22Rv1 (cell line): ENCODE data around the gene SLC6A9.

Source experiments
- H3K27ac ChIP-seq: fragments of 450-650 bp; 2 replicates; pipeline ENCODE4 v1.5.1; 2017
- ZFX ChIP-seq: fragments of 450-650 bp; IDR thresholded peaks from 2 replicates; pipeline ENCODE4 v1.6.1; 2017; ENCODE audit warnings: antibody characterized with exemption, borderline replicate concordance
- TF ChIP-seq, protein P1 (sequence below): fragments of 450-650 bp; IDR thresholded peaks from 2 replicates; pipeline ENCODE4 v1.5.1; 2017; ENCODE audit warnings: mild to moderate bottlenecking

The SLC6A9 gene

DNA sequence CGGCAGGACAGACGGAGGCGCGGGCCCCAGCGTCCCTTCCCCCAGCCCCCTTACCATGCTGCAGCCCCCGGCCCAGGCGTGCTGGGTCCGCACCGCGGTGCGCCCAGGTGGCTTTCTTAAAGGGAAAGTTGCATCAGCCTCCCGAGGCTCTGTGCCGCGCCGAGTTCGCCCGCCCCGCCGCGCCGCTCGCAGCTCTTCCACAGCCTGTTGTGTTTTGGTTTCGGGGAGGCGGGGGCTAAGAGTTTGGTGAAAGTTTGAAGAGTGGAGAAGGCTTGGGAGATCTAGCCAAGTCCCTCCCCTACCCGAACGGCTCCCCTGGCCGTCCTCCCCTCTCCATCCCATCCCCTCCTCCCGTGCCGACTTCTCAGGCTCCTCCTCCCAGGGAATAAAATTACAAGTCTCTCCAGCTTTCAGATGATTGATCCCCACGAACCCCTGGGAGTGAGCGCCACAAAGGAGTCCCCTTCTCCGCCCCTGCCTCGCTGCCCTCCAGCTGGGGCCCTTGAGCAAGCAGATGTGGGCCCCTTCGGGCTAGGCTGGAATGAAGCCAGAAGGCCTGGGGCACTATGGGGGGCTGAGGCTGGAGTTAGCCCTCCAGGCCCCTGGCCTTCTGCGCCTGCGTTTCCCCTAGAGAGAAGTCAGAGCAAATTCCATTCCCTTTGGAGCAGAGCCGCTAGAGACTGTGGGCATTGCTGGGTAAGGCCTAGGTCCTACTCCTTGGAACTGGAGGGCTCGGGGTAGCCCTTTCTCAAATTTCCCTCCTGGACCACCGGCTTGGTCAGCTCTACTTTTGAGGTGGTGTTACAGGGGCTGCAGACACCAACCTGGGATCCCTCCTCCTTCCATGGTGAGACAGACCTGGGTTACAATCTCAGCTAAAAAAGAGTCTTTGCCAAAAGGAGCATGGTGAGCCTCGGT lies at the start of gene SLC6A9:
Gene SLC6A9, minus strand, starts transcription at position 211 of the 918 bp plus-strand sequence. CDS start 7,185 bp downstream, outside the sequence.
- TF ChIP-seq ZFX, result no peak
- TF ChIP-seq, protein P1, sequence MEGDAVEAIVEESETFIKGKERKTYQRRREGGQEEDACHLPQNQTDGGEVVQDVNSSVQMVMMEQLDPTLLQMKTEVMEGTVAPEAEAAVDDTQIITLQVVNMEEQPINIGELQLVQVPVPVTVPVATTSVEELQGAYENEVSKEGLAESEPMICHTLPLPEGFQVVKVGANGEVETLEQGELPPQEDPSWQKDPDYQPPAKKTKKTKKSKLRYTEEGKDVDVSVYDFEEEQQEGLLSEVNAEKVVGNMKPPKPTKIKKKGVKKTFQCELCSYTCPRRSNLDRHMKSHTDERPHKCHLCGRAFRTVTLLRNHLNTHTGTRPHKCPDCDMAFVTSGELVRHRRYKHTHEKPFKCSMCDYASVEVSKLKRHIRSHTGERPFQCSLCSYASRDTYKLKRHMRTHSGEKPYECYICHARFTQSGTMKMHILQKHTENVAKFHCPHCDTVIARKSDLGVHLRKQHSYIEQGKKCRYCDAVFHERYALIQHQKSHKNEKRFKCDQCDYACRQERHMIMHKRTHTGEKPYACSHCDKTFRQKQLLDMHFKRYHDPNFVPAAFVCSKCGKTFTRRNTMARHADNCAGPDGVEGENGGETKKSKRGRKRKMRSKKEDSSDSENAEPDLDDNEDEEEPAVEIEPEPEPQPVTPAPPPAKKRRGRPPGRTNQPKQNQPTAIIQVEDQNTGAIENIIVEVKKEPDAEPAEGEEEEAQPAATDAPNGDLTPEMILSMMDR, result no peak
- peak within 1 kb of the TSS; percentile 71 for H3K27ac ChIP-seq

DNA sequence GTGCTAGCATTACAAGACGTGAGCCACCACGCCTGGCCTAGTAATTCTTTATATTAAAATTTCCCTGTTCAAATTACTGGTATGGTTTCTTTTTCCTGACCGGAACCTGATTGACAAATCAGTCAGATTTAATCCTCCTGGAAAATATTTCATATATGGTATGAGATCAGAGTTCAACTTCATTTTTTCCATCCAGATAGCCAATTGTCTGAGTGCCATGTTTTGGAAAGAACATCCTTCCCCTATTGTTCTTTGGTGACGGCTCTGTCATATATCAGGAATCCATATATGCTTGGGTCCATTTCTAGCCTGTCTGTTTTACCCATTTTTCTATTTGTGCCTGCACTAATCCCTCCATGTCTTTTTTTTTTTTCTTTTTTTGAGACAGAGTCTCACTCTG lies 48.3 kb upstream of the SLC6A9 start:
- no peak for TF ChIP-seq ZFX
- TF ChIP-seq, protein P1, result no peak
- no peak overlapping the region for H3K27ac ChIP-seq

DNA sequence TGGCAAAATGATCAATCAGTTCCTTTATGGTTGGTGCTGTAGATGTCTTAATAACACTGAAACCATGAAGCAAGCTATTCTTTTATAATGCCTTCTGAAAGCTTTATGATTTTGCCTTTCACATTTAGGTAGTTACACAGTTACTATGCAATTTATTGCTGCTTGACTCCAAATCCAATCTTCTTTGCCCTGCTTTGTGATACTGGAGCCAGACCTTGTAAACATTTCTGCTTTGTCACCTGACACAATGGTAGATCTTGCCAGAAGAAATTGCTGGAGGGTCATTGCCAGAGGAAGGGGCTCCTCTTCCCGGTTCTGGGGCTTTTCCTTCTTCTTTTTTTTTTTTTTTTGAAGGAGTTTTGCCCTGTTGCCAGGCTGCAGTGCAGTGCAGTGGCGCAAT lies 46.8 kb upstream of the SLC6A9 start:
- H3K27ac ChIP-seq, result no peak overlapping the region
- no peak for TF ChIP-seq ZFX
- TF ChIP-seq, protein P1, result no peak

DNA sequence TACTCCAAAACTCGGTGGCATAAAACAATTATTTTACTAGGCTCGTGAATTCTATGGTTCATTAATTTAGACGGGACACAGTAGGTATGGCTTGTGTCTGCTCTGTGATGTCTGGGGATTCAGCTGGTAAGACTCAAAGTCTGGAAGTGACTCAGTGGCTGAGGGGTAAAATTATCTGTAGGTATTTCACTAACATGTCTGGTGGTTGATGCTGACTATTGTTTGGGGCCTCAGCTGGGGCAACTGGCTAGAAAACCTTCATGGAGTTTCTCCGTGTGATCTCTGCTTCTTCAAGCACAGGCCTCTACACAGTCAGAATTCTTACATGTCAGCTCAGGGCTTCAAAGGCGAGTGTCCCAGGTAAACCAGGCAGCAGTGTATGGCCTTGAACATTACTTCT lies 46.2 kb upstream of the SLC6A9 start:
- H3K27ac ChIP-seq, result no peak overlapping the region
- TF ChIP-seq, protein P1, result no peak
- no peak for TF ChIP-seq ZFX

DNA sequence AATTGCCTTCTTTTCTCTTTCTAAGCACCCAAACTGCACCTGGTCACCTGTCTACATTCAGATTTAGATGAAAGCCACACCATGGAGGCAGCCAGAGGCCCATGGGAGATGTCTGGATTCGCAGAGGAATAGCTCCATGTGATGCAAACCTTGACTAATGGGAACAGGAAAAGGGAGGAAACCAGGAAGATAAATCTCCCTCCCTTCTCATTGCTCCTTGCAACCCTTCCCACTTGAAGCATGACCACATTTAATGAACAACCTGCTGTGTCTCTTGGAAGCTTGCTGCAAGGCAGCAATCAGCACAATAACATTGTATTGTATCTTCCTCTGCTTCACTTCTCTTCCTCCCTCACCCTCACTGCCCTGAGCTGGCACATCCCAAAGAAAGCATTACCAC lies 44.8 kb upstream of the SLC6A9 start:
- TF ChIP-seq, protein P1, result no peak
- TF ChIP-seq ZFX, result no peak
- H3K27ac ChIP-seq, result no peak overlapping the region

DNA sequence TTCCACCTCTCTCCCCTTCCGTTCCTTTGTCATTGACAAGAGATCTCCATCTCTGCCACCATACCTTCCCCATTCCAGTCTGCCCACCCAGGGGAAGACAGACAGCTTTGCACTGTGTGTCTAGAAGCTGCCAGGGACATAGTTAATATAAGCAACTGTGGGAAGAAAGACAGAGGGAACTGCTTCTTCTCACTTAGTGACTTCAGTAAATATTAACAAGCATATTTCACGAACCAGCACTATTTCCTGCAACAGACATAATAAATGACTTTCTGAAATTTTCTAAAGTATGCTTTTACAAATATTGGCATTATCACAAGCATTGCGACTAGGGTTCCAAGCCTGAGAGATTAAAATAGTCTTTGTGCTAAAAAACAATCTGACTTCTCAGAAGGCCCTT lies 43.2 kb upstream of the SLC6A9 start:
- TF ChIP-seq ZFX, result no peak
- TF ChIP-seq, protein P1, result no peak
- no peak overlapping the region for H3K27ac ChIP-seq

DNA sequence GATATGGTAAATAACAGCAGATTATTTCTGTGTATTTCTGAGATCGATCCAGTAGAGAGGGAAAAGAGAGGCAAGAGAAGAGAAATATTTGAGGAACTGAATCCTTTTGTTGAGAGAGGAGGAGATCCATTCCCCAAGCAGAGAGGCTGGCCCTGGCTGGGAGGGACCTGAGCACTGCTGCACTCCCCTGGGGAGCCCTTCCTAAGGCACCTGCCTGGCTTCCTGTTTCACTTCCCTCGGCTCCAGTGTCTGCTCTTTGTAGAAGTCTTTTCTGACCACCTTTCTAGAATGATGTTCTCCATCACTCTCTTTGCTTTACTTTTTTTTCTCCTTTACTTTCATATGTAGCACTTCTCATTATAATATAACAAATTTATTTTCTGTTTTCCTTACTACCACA lies 42.3 kb upstream of the SLC6A9 start:
- TF ChIP-seq ZFX, result no peak
- TF ChIP-seq, protein P1, result no peak

More for the DNA sequence above, 42.3 kb upstream of the SLC6A9 start:
- no peak overlapping the region for H3K27ac ChIP-seq
